Measurements from ENCODE around the gene SERPINB2. TPM values are rescaled to one million over a fixed set of nuclear protein-coding genes. Genes with fewer than 3 reads are reported as not detected.

The SERPINB2 gene
- total RNA-seq, 2 experiments from 2014 or later = 0.25 TPM; not detected in 1

GRCh38 chr18:63903851-63904570 lies 16.5 kb downstream of the SERPINB2 start:
- intact Hi-C loops (cut with DNase I, micrococcal nuclease) = no loop called here
- no peak for TF ChIP-seq CTCF (IDR thresholded peaks at IDR 0.05)
- no peak overlapping the region for H3K27ac ChIP-seq (ENCODE audit: low read depth in 1 of 2, low read length in 2 of 2)
- no peak overlapping the region for H3K27ac Mint-ChIP-seq
- no peaks in the 10 kb centered on the region for H3K9me3 Mint-ChIP-seq
- no peaks in the 10 kb centered on the region for H3K27me3 ChIP-seq (ENCODE audit: control insufficient read depth in 1 of 2, insufficient read depth in 2 of 2, low read length in 2 of 2)
- H3K4me3 Mint-ChIP-seq = no peak overlapping the region
- H3K36me3 Mint-ChIP-seq (ENCODE audit: low read depth) = no peaks in the 10 kb centered on the region
- ChIA-PET POLR2A (no interaction called here), CTCF (no interaction called here)
- H3K9me3 ChIP-seq (ENCODE audit: control insufficient read depth in 1 of 2, insufficient read depth in 1 of 2, low read length in 2 of 2) = no peaks in the 10 kb centered on the region
- no peak for ATAC-seq (ENCODE audit: poor library complexity)
- no peak for DNase-seq
- H3K36me3 ChIP-seq (ENCODE audit: insufficient read depth, low read length) = no peaks in the 10 kb centered on the region
- H3K4me1 ChIP-seq (ENCODE audit: insufficient read depth, low read length) = no peaks in the 10 kb centered on the region
- no peak overlapping the region for H3K4me3 ChIP-seq (ENCODE audit: low read length)
- no peaks in the 10 kb centered on the region for H3K4me1 Mint-ChIP-seq (ENCODE audit: low read depth)
- H3K27me3 Mint-ChIP-seq = peaks cover 27% of the 10 kb centered on the region

GRCh38 chr18:63904694-63905093 lies 17.2 kb downstream of the SERPINB2 start:
- POLR2A ChIA-PET = no interaction called here
- Histone ChIP-seq H3K4me1 (ENCODE audit: insufficient read depth, low read length) (no peaks in the 10 kb centered on the region), H3K27me3 (ENCODE audit: control insufficient read depth in 1 of 2, insufficient read depth in 2 of 2, low read length in 2 of 2) (no peaks in the 10 kb centered on the region), H3K36me3 (ENCODE audit: insufficient read depth, low read length) (no peaks in the 10 kb centered on the region), H3K9me3 (ENCODE audit: control insufficient read depth in 1 of 2, insufficient read depth in 1 of 2, low read length in 2 of 2) (no peaks in the 10 kb centered on the region), H3K4me3 (ENCODE audit: low read length) (no peak overlapping the region), H3K27ac (ENCODE audit: low read depth in 1 of 2, low read length in 2 of 2) (no peak overlapping the region)
- CTCF ChIA-PET = no interaction called here
- DNase-seq = no peak
- intact Hi-C loops (cut with DNase I, micrococcal nuclease) = no loop called here
- H3K4me3 Mint-ChIP-seq = no peak overlapping the region
- no peaks in the 10 kb centered on the region for H3K4me1 Mint-ChIP-seq (ENCODE audit: low read depth)
- H3K27ac Mint-ChIP-seq = no peak overlapping the region
- ATAC-seq (ENCODE audit: poor library complexity) = no peak
- peaks cover 27% of the 10 kb centered on the region for H3K27me3 Mint-ChIP-seq
- no peak for TF ChIP-seq CTCF (IDR thresholded peaks at IDR 0.05)
- no peaks in the 10 kb centered on the region for H3K36me3 Mint-ChIP-seq (ENCODE audit: low read depth)
- H3K9me3 Mint-ChIP-seq = no peaks in the 10 kb centered on the region

GRCh38 chr18:63905361-63905760 lies 17.9 kb downstream of the SERPINB2 start:
- ChIA-PET CTCF (no interaction called here), POLR2A (no interaction called here)
- no peaks in the 10 kb centered on the region for H3K36me3 Mint-ChIP-seq (ENCODE audit: low read depth)
- H3K27me3 Mint-ChIP-seq = peaks cover 27% of the 10 kb centered on the region
- H3K4me3 Mint-ChIP-seq = no peak overlapping the region
- Histone ChIP-seq H3K36me3 (ENCODE audit: insufficient read depth, low read length) (no peaks in the 10 kb centered on the region), H3K4me3 (ENCODE audit: low read length) (no peak overlapping the region), H3K27me3 (ENCODE audit: control insufficient read depth in 1 of 2, insufficient read depth in 2 of 2, low read length in 2 of 2) (no peaks in the 10 kb centered on the region), H3K27ac (ENCODE audit: low read depth in 1 of 2, low read length in 2 of 2) (no peak overlapping the region), H3K9me3 (ENCODE audit: control insufficient read depth in 1 of 2, insufficient read depth in 1 of 2, low read length in 2 of 2) (no peaks in the 10 kb centered on the region), H3K4me1 (ENCODE audit: insufficient read depth, low read length) (no peaks in the 10 kb centered on the region)
- ATAC-seq (ENCODE audit: poor library complexity) (no peak), DNase-seq (no peak)
- no peak for TF ChIP-seq CTCF (IDR thresholded peaks at IDR 0.05)
- H3K9me3 Mint-ChIP-seq = no peaks in the 10 kb centered on the region
- H3K4me1 Mint-ChIP-seq (ENCODE audit: low read depth) = no peaks in the 10 kb centered on the region
- intact Hi-C loops (cut with DNase I, micrococcal nuclease) = no loop called here
- no peak overlapping the region for H3K27ac Mint-ChIP-seq

All from CD4-positive, alpha-beta T cell (primary cell).